Kidney (tissue), 14 donors: ENCODE results near the gene FAM149A. TPM values are rescaled to one million over a fixed set of nuclear protein-coding genes. Genes with fewer than 3 reads are reported as not detected.

ENCODE experiments used
- DNase-seq, 5 donors: peaks; one replicate each; pipeline ENCODE4 v3.0.0-alpha.2; 2013 to 2020
- FAIRE-seq: peaks from 2 replicates; lab custom pipeline; 2012; peaks lifted over from hg19 to GRCh38; lab: Jason Lieb, UNC
- H3K27ac ChIP-seq, 2 donors: one replicate each; pipeline ENCODE4 v1.7.0; 2013; ENCODE audit warnings: low read depth in 2 of 2, low read length in 2 of 2, inconsistent platforms in 1 of 2
- H3K27me3 ChIP-seq: one replicate; pipeline ENCODE4 v1.7.1; 2013; ENCODE audit warnings: low read length, inconsistent platforms; ENCODE audit not compliant: control insufficient read depth, insufficient read depth
- H3K36me3 ChIP-seq, 3 donors: one replicate each; pipeline versions ENCODE4 v1.7.0 to v1.7.1; 2013; ENCODE audit warnings: low read length in 3 of 3, control low read depth in 1 of 3, inconsistent platforms in 1 of 3; ENCODE audit not compliant: insufficient read depth in 3 of 3, control insufficient read depth in 2 of 3
- H3K4me1 ChIP-seq, 3 donors: one replicate each; pipeline versions ENCODE4 v1.7.0 to v1.7.1; 2013; ENCODE audit warnings: low read length in 3 of 3, inconsistent platforms in 1 of 3, low read depth in 1 of 3; ENCODE audit not compliant: control insufficient read depth in 2 of 3, insufficient read depth in 2 of 3
- H3K4me3 ChIP-seq, 3 donors: one replicate each; pipeline versions ENCODE4 v1.7.0 to v1.8.1; 2013; ENCODE audit warnings: low read length in 3 of 3, control low read depth in 1 of 3, inconsistent platforms in 1 of 3
- H3K9ac ChIP-seq, 3 donors: one replicate each; pipeline versions ENCODE4 v1.7.0 to v1.7.1; 2013; ENCODE audit warnings: low read length in 3 of 3, control low read depth in 1 of 3, inconsistent platforms in 1 of 3
- H3K9me3 ChIP-seq, 3 donors: one replicate each; pipeline versions ENCODE4 v1.7.0 to v1.7.1; 2013; ENCODE audit warnings: low read length in 3 of 3, control low read depth in 1 of 3, inconsistent platforms in 1 of 3; ENCODE audit not compliant: control insufficient read depth in 2 of 3, insufficient read depth in 1 of 3
- CTCF ChIP-seq: IDR thresholded peaks from 3 replicates; pipeline ENCODE4 v1.5.1; 2012; ENCODE audit warnings: mild to moderate bottlenecking, moderate library complexity, borderline replicate concordance; ENCODE audit not compliant: insufficient read depth; ENCODE audit errors: extremely low read depth
- intact Hi-C: fragments of 100-400 bp; cut with DNase I; formaldehyde crosslinking; loops from one replicate; pipeline ENCODE4 v1.11.1; 2022
- polyA plus RNA-seq: library from polyadenylated mRNA; stranded (reverse); fragments of 350-450 nt; fragmentation: Illumina TruSeq; extraction: RNeasy Lipid Tissue Mini Kit (QIAGEN cat#74804); gene quantifications from one replicate; pipeline ENCODE4 v1.2.3, GENCODE V29; 2014; ENCODE audit warnings: low read depth, low replicate concordance; ENCODE audit not compliant: insufficient read depth
- total RNA-seq: library from RNA; stranded (reverse); fragmentation: NEBNext Ultra II Directional; extraction: Animal tissue kit (Norgen Biotek cat#: 25700); gene quantifications from one replicate; pipeline ENCODE4 v1.2.1, GENCODE V29; 2021
- donor health status: control.
- donor health status: control.
- donor health status: control.
- donor health status: control.
- donor health status: control.
- donor health status: DM: yes; HTN: yes; CAD: no.
- donor health status: Normal renal cell carcinoma (clear cell type).

The FAM149A gene
- total and polyA plus RNA-seq, 2 donors from 2014 or later: 32.4 to 37.8 TPM

GRCh38 chr4:186108391-186108790 lies 3.9 kb downstream of the FAM149A start:
- Histone ChIP-seq H3K9me3 (no peaks in the 10 kb centered on the region), H3K27ac (no peak overlapping the region), H3K4me1 (peaks cover 0 to 3% (median 0%) of the 10 kb centered on the region in 3 donors), H3K4me3 (no peak overlapping the region), H3K9ac (no peak overlapping the region), H3K36me3 (no peaks in the 10 kb centered on the region), H3K27me3 (no peaks in the 10 kb centered on the region)
- FAIRE-seq (no peak), DNase-seq (no peak)
- intact Hi-C loops: no loop called here
- no peak for TF ChIP-seq CTCF

DNA sequence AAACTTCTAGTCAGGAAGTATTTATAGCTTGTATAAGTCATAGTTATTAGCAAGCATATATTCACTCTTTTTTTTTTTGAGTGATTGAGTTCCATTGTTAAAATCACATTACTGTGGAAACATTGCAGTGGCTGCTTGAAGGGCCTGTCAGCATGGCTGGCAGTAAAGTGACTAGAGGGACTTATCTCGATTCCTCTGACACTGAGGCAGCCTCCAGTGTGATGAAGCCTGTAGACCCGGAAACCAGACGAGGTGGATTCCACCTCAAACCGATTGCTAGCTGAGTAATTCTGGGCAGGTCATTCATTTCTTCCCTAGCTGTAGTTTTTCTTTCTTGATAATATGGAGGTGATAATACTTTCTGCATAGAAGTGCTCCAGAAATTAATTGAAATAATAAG lies 4.7 kb downstream of the FAM149A start:
- FAIRE-seq (no peak), DNase-seq (no peak)
- H3K27me3 ChIP-seq: no peaks in the 10 kb centered on the region
- TF ChIP-seq CTCF: no peak
- H3K9ac ChIP-seq: no peak overlapping the region
- H3K27ac ChIP-seq: no peak overlapping the region
- peaks cover 0 to 3% (median 0%) of the 10 kb centered on the region in 3 donors for H3K4me1 ChIP-seq
- no peaks in the 10 kb centered on the region for H3K36me3 ChIP-seq
- H3K4me3 ChIP-seq: no peak overlapping the region
- intact Hi-C loops: no loop called here
- H3K9me3 ChIP-seq: no peaks in the 10 kb centered on the region

DNA sequence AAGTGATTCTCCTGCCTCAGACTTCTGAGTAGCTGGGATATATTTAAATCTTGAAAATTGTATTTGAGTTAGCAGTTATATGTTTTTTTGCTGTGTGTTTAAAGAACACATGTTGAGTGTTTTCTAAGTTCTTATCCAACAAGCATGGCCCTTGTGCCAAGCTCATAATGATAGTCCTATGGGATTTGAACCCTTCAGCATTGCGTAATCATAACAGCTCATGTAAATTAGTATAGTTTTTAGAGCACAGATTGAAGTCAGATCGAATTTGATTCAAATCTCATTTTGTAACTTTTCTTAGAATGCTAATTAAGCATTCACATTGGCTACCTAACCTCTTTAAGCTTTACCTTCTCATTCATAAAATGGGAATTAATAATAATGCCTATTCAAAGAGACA lies 12.2 kb downstream of the FAM149A start:
- no peaks in the 10 kb centered on the region for H3K4me1 ChIP-seq
- no peak for DNase-seq

More for the DNA sequence above, 12.2 kb downstream of the FAM149A start:
- H3K9me3 ChIP-seq: no peaks in the 10 kb centered on the region
- intact Hi-C loops: no loop called here
- no peak overlapping the region for H3K4me3 ChIP-seq
- no peak for TF ChIP-seq CTCF
- no peak overlapping the region for H3K27ac ChIP-seq
- no peaks in the 10 kb centered on the region for H3K36me3 ChIP-seq
- H3K9ac ChIP-seq: no peak overlapping the region
- no peaks in the 10 kb centered on the region for H3K27me3 ChIP-seq
- no peak for FAIRE-seq
